CD4-positive, alpha-beta memory T cell (primary cell): ENCODE results near the gene SERINC3. TPM values are rescaled to one million over a fixed set of nuclear protein-coding genes. Genes with fewer than 3 reads are reported as not detected.

ENCODE experiments used
- CTCF ChIA-PET: fragments of 350-600 bp; sonication (Branson Sonifier 250); formaldehyde crosslinking; loops from one replicate; lab custom pipeline; 2021; ENCODE audit warnings: inconsistent platforms; ENCODE audit not compliant: partially characterized antibody; lab: Charles Lee
- POLR2A ChIA-PET: fragments of 350-600 bp; sonication (Branson Sonifier 250); formaldehyde crosslinking; loops from one replicate; lab custom pipeline; 2021; ENCODE audit not compliant: partially characterized antibody; lab: Charles Lee
- DNase-seq, 5 donors: peaks; one replicate each; pipeline versions ENCODE4 v3.0.0 to v3.0.0-alpha.2; 2020 to 2022; ENCODE audit warnings: mixed read lengths in 1 of 5
- H3K27ac ChIP-seq: one replicate; pipeline ENCODE4 v1.7.0; 2013; ENCODE audit warnings: low read depth, low read length
- H3K27me3 ChIP-seq: 2 replicates; pipeline ENCODE4 v1.7.0; 2013; ENCODE audit warnings: mild to moderate bottlenecking, low read length, moderate library complexity; ENCODE audit not compliant: insufficient read depth
- H3K36me3 ChIP-seq: 2 replicates; pipeline ENCODE4 v1.7.0; 2013; ENCODE audit warnings: mild to moderate bottlenecking, low read length, moderate library complexity; ENCODE audit not compliant: insufficient read depth
- H3K4me1 ChIP-seq: 2 replicates; pipeline ENCODE4 v1.7.0; 2013; ENCODE audit warnings: mild to moderate bottlenecking, low read length, moderate library complexity; ENCODE audit not compliant: insufficient read depth
- H3K4me3 ChIP-seq, 2 donors: one replicate each; pipeline ENCODE4 v1.7.0; 2013; ENCODE audit warnings: low read length in 2 of 2, mild to moderate bottlenecking in 1 of 2
- H3K9me3 ChIP-seq, 2 donors: one replicate each; pipeline ENCODE4 v1.7.0; 2013; ENCODE audit warnings: low read length in 2 of 2, control low read depth in 1 of 2; ENCODE audit not compliant: control insufficient read depth in 1 of 2
- H3K27ac Mint-ChIP-seq, 7 donors: one replicate each; pipeline ENCODE4 v1.8.0; 2020 to 2021; ENCODE audit warnings: mixed read lengths in 7 of 7, mild to moderate bottlenecking in 6 of 7, inconsistent platforms in 3 of 7, moderate library complexity in 3 of 7
- H3K27me3 Mint-ChIP-seq, 2 donors: one replicate each; pipeline ENCODE4 v1.8.0; 2020 to 2021; ENCODE audit warnings: mixed read lengths in 2 of 2
- H3K36me3 Mint-ChIP-seq, 2 donors: one replicate each; pipeline ENCODE4 v1.8.0; 2020 to 2021; ENCODE audit warnings: mixed read lengths in 2 of 2, inconsistent platforms in 1 of 2, mild to moderate bottlenecking in 1 of 2
- H3K4me1 Mint-ChIP-seq, 4 donors: one replicate each; pipeline ENCODE4 v1.8.0; 2020 to 2021; ENCODE audit warnings: mixed read lengths in 4 of 4, mild to moderate bottlenecking in 1 of 4
- H3K4me3 Mint-ChIP-seq, 8 donors: one replicate each; pipeline ENCODE4 v1.8.0; 2020 to 2021; ENCODE audit warnings: mixed read lengths in 8 of 8, mild to moderate bottlenecking in 7 of 8, moderate library complexity in 6 of 8, inconsistent platforms in 3 of 8
- H3K9me3 Mint-ChIP-seq, 8 donors: one replicate each; pipeline ENCODE4 v1.8.0; 2020 to 2021; ENCODE audit warnings: mixed read lengths in 8 of 8, mild to moderate bottlenecking in 5 of 8, inconsistent platforms in 3 of 8, moderate library complexity in 1 of 8
- intact Hi-C: fragments of 100-400 bp; cut with micrococcal nuclease; formaldehyde crosslinking; loops from one replicate; pipeline ENCODE4 v1.15.1; 2023
- polyA plus RNA-seq, 2 donors: library from polyadenylated mRNA; unstranded; fragments of 300-500 nt; fragmentation: Illumina TruSeq; gene quantifications; one replicate each; pipeline ENCODE4 v1.2.3, GENCODE V29; 2021
- total RNA-seq, 2 experiments: library from RNA; stranded (reverse); gene quantifications; one replicate each; pipeline ENCODE4 v1.2.3, GENCODE V29; 2021

SERINC3 gene
- total and polyA plus RNA-seq, 4 experiments from 2014 or later: 84.8 to 212 (median 137) TPM

- ChIA-PET CTCF (no interaction called here), POLR2A (no interaction called here)
- H3K4me3 ChIP-seq: no peak overlapping the region
- Mint-ChIP-seq H3K9me3 (no peaks in the 10 kb centered on the region), H3K27me3 (peaks cover 1 to 2% of the 10 kb centered on the region in 2 donors), H3K4me1 (no peaks in the 10 kb centered on the region), H3K4me3 (no peak overlapping the region), H3K36me3 (no peaks in the 10 kb centered on the region), H3K27ac (no peak overlapping the region)
- DNase-seq: no peak
- no peaks in the 10 kb centered on the region for H3K36me3 ChIP-seq
- H3K27ac ChIP-seq: no peak overlapping the region
- H3K9me3 ChIP-seq: no peaks in the 10 kb centered on the region
- H3K27me3 ChIP-seq: no peaks in the 10 kb centered on the region
- intact Hi-C loops: no loop called here
- no peaks in the 10 kb centered on the region for H3K4me1 ChIP-seq
Measured at GRCh38 chr20:44544263-44544662, 22.4 kb upstream of the SERINC3 start.

- Mint-ChIP-seq H3K36me3 (no peaks in the 10 kb centered on the region), H3K4me1 (no peaks in the 10 kb centered on the region), H3K27me3 (peaks cover 1 to 2% of the 10 kb centered on the region in 2 donors), H3K4me3 (no peak overlapping the region), H3K27ac (no peak overlapping the region), H3K9me3 (no peaks in the 10 kb centered on the region)
- CTCF ChIA-PET: no interaction called here
- no peaks in the 10 kb centered on the region for H3K4me1 ChIP-seq
- intact Hi-C loops: no loop called here
- DNase-seq: no peak
- H3K27me3 ChIP-seq: no peaks in the 10 kb centered on the region
- POLR2A ChIA-PET: interaction anchor here (0.7 kb wide), 1 partner anchor 67 kb away, joined by 4 read pairs; no protein-coding TSS in a partner anchor
- H3K9me3 ChIP-seq: no peaks in the 10 kb centered on the region
- H3K36me3 ChIP-seq: no peaks in the 10 kb centered on the region
- no peak overlapping the region for H3K27ac ChIP-seq
- no peak overlapping the region for H3K4me3 ChIP-seq
Measured at GRCh38 chr20:44543358-44543757, 21.5 kb upstream of the SERINC3 start.

GRCh38 chr20:44542890-44543289 is 21.0 kb upstream of the SERINC3 start:
- Histone ChIP-seq H3K9me3 (no peaks in the 10 kb centered on the region), H3K27me3 (no peaks in the 10 kb centered on the region), H3K36me3 (no peaks in the 10 kb centered on the region), H3K4me3 (no peak overlapping the region), H3K27ac (no peak overlapping the region), H3K4me1 (no peaks in the 10 kb centered on the region)
- Mint-ChIP-seq H3K9me3 (no peaks in the 10 kb centered on the region), H3K27me3 (peaks cover 0 to 2% of the 10 kb centered on the region in 2 donors), H3K36me3 (no peaks in the 10 kb centered on the region), H3K4me3 (no peak overlapping the region), H3K27ac (no peak overlapping the region), H3K4me1 (no peaks in the 10 kb centered on the region)
- no peak for DNase-seq
- CTCF ChIA-PET: no interaction called here
- intact Hi-C loops: no loop called here
- POLR2A ChIA-PET: no interaction called here

GRCh38 chr20:44541992-44542391 is 20.1 kb upstream of the SERINC3 start:
- intact Hi-C loops: no loop called here
- H3K27ac ChIP-seq: no peak overlapping the region
- H3K27me3 Mint-ChIP-seq: no peaks in the 10 kb centered on the region
- H3K36me3 Mint-ChIP-seq: no peaks in the 10 kb centered on the region
- no peak overlapping the region for H3K4me3 ChIP-seq
- H3K27me3 ChIP-seq: no peaks in the 10 kb centered on the region
- no peak overlapping the region for H3K4me3 Mint-ChIP-seq
- H3K27ac Mint-ChIP-seq: no peak overlapping the region
- H3K4me1 Mint-ChIP-seq: no peaks in the 10 kb centered on the region
- no peaks in the 10 kb centered on the region for H3K9me3 ChIP-seq
- POLR2A ChIA-PET: no interaction called here
- no peaks in the 10 kb centered on the region for H3K4me1 ChIP-seq
- DNase-seq: no peak
- no peaks in the 10 kb centered on the region for H3K36me3 ChIP-seq
- H3K9me3 Mint-ChIP-seq: no peaks in the 10 kb centered on the region
- CTCF ChIA-PET: interaction anchor here (1.0 kb wide), 1 partner anchor 21 kb away, joined by 4 read pairs; the partner anchor contains the start of gene SERINC3

- Mint-ChIP-seq H3K4me1 (no peaks in the 10 kb centered on the region), H3K27ac (no peak overlapping the region), H3K27me3 (no peaks in the 10 kb centered on the region), H3K36me3 (no peaks in the 10 kb centered on the region), H3K4me3 (no peak overlapping the region), H3K9me3 (no peaks in the 10 kb centered on the region)
- H3K4me3 ChIP-seq: no peak overlapping the region
- no peak for DNase-seq
- no peaks in the 10 kb centered on the region for H3K27me3 ChIP-seq
- no peak overlapping the region for H3K27ac ChIP-seq
- ChIA-PET CTCF (no interaction called here), POLR2A (interaction anchor here (0.6 kb wide), 1 partner anchor 10 kb away, joined by 3 read pairs; no protein-coding TSS in a partner anchor)
- H3K4me1 ChIP-seq: no peaks in the 10 kb centered on the region
- H3K9me3 ChIP-seq: no peaks in the 10 kb centered on the region
- intact Hi-C loops: no loop called here
- H3K36me3 ChIP-seq: no peaks in the 10 kb centered on the region
Measured at GRCh38 chr20:44540834-44541233, 19.0 kb upstream of the SERINC3 start.

GRCh38 chr20:44537993-44538392 is 16.1 kb upstream of the SERINC3 start:
- no peak overlapping the region for H3K4me3 Mint-ChIP-seq
- H3K36me3 ChIP-seq: no peaks in the 10 kb centered on the region
- H3K27me3 Mint-ChIP-seq: no peaks in the 10 kb centered on the region
- H3K4me3 ChIP-seq: no peak overlapping the region
- H3K27ac ChIP-seq: no peak overlapping the region
- no peaks in the 10 kb centered on the region for H3K9me3 ChIP-seq
- intact Hi-C loops: no loop called here
- no peak for DNase-seq
- CTCF ChIA-PET: no interaction called here
- H3K27ac Mint-ChIP-seq: no peak overlapping the region
- no peaks in the 10 kb centered on the region for H3K4me1 Mint-ChIP-seq
- H3K9me3 Mint-ChIP-seq: no peaks in the 10 kb centered on the region
- POLR2A ChIA-PET: no interaction called here
- no peaks in the 10 kb centered on the region for H3K36me3 Mint-ChIP-seq
- peaks cover 12% of the 10 kb centered on the region for H3K4me1 ChIP-seq
- no peaks in the 10 kb centered on the region for H3K27me3 ChIP-seq

GRCh38 chr20:44536175-44536574 is 14.3 kb upstream of the SERINC3 start:
- no peak overlapping the region for H3K27ac ChIP-seq
- intact Hi-C loops: no loop called here

More at GRCh38 chr20:44536175-44536574, 14.3 kb upstream of the SERINC3 start:
- Mint-ChIP-seq H3K27me3 (no peaks in the 10 kb centered on the region), H3K36me3 (no peaks in the 10 kb centered on the region), H3K4me3 (no peak overlapping the region), H3K27ac (no peak overlapping the region), H3K4me1 (peaks cover 0 to 5% (median 3%) of the 10 kb centered on the region in 4 donors), H3K9me3 (peaks cover 0 to 3% (median 0%) of the 10 kb centered on the region in 8 donors)
- H3K9me3 ChIP-seq: no peaks in the 10 kb centered on the region
- no peaks in the 10 kb centered on the region for H3K27me3 ChIP-seq
- ChIA-PET POLR2A (interaction anchor here (1.4 kb wide), 1 partner anchor 15 kb away, joined by 5 read pairs; the partner anchor contains the start of gene SERINC3), CTCF (no interaction called here)
- peaks cover 29% of the 10 kb centered on the region for H3K4me1 ChIP-seq
- no peaks in the 10 kb centered on the region for H3K36me3 ChIP-seq
- H3K4me3 ChIP-seq: no peak overlapping the region
- DNase-seq: no peak
